ENCODE measurements around the gene CCDC24.

DNA sequence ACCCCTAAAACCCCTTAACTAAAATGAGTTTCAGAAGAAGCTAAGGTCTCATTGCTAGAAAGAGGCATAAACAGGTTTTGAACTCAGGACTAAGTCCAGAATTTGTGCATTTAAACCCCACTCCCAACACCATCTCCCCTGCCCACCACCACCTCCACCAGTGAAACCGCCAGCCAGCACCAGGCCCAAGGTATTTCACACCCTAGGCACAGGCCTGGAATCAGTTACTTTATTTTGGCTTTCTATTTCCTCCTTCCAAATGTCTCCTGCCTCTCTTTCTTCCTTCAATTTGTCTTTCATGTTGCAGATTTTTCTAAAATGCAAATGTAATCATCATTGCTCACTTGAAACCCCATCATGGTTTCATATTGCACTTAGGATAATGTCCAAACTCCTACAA, 46.5 kb upstream of the CCDC24 start:
- TF ChIP-seq, protein P1, sequence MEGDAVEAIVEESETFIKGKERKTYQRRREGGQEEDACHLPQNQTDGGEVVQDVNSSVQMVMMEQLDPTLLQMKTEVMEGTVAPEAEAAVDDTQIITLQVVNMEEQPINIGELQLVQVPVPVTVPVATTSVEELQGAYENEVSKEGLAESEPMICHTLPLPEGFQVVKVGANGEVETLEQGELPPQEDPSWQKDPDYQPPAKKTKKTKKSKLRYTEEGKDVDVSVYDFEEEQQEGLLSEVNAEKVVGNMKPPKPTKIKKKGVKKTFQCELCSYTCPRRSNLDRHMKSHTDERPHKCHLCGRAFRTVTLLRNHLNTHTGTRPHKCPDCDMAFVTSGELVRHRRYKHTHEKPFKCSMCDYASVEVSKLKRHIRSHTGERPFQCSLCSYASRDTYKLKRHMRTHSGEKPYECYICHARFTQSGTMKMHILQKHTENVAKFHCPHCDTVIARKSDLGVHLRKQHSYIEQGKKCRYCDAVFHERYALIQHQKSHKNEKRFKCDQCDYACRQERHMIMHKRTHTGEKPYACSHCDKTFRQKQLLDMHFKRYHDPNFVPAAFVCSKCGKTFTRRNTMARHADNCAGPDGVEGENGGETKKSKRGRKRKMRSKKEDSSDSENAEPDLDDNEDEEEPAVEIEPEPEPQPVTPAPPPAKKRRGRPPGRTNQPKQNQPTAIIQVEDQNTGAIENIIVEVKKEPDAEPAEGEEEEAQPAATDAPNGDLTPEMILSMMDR (IDR thresholded peaks at IDR 0.05): no peak
- no peak for TF ChIP-seq POLR2A (IDR thresholded peaks at IDR 0.05)
